IMR-90 (cell line): ENCODE measurements around the gene PLA2G2D. TPM values are rescaled to one million over a fixed set of nuclear protein-coding genes. Genes with fewer than 3 reads are reported as not detected.

ENCODE experiments used
- ATAC-seq: fragments of 200-7000 bp; cut with Tn5 transposase; 2 replicates; pipeline ENCODE4 v1.9.1; 2020; ENCODE audit warnings: low read depth, mild to moderate bottlenecking, moderate library complexity
- BruUV-seq: library from RNA; stranded (reverse); fragments of 400-500 nt; replicated peaks from 2 replicates; lab custom pipeline; 2021; lab: Mats Ljungman, UMichigan
- CTCF ChIA-PET: fragments of 300-600 bp; formaldehyde crosslinking; extraction: SDS; loops from one replicate; lab custom pipeline; 2021; ENCODE audit warnings: antibody characterized with exemption; lab: Yijun Ruan, JAX
- POLR2A ChIA-PET: fragments of 300-600 bp; sonication (Branson Sonifier 250); formaldehyde crosslinking; loops from one replicate; lab custom pipeline; 2022; ENCODE audit warnings: antibody characterized with exemption; ENCODE audit not compliant: unreplicated experiment; lab: Charles Lee
- DNase-seq: peaks from one replicate; pipeline ENCODE4 v3.0.0; 2013
- H2AFZ ChIP-seq: replicated peaks from 2 replicates; pipeline ENCODE3; 2013; ENCODE audit warnings: low read length, mild to moderate bottlenecking; ENCODE audit not compliant: poor library complexity
- H2AK5ac ChIP-seq: 2 replicates; pipeline ENCODE4 v1.6.1; 2013; ENCODE audit warnings: low read depth, low read length, inconsistent platforms
- H2AK9ac ChIP-seq: replicated peaks from 2 replicates; pipeline ENCODE3; 2013; ENCODE audit warnings: mild to moderate bottlenecking, low read depth, low read length, moderate library complexity; ENCODE audit not compliant: poor library complexity
- H2BK120ac ChIP-seq: 2 replicates; pipeline ENCODE4 v1.6.1; 2013; ENCODE audit warnings: low read depth, low read length, inconsistent platforms
- H2BK15ac ChIP-seq: 3 replicates; pipeline ENCODE4 v1.6.1; 2013; ENCODE audit warnings: low read depth, low read length, inconsistent platforms
- H2BK20ac ChIP-seq: 2 replicates; pipeline ENCODE4 v1.6.1; 2013; ENCODE audit warnings: low read depth, mild to moderate bottlenecking, inconsistent platforms, low read length, moderate library complexity
- H2BK5ac ChIP-seq: 2 replicates; pipeline ENCODE4 v1.6.1; 2013; ENCODE audit warnings: mild to moderate bottlenecking, low read depth, low read length, inconsistent platforms; ENCODE audit not compliant: poor library complexity, severe bottlenecking
- H3K14ac ChIP-seq: replicated peaks from 2 replicates; pipeline ENCODE4 v1.6.1; 2013; ENCODE audit warnings: low read depth, low read length, inconsistent platforms
- H3K18ac ChIP-seq: 2 replicates; pipeline ENCODE4 v1.6.1; 2013; ENCODE audit warnings: low read depth, low read length, control low read depth
- H3K23ac ChIP-seq: 2 replicates; pipeline ENCODE4 v1.6.1; 2013; ENCODE audit warnings: low read depth, low read length, inconsistent platforms
- H3K27ac ChIP-seq: 2 replicates; pipeline ENCODE4 v1.5.1; 2013; ENCODE audit warnings: mild to moderate bottlenecking, control low read depth, low read length; ENCODE audit not compliant: insufficient read depth
- H3K27me3 ChIP-seq: 2 replicates; pipeline ENCODE4 v1.6.1; 2013; ENCODE audit warnings: low read length; ENCODE audit not compliant: control insufficient read depth, insufficient read depth
- H3K36me3 ChIP-seq: 2 replicates; pipeline ENCODE4 v1.6.1; 2013; ENCODE audit warnings: low read length, mixed read lengths; ENCODE audit not compliant: control insufficient read depth, insufficient read depth
- H3K4ac ChIP-seq: 2 replicates; pipeline ENCODE4 v1.6.1; 2013; ENCODE audit warnings: low read depth, low read length, inconsistent platforms
- H3K4me1 ChIP-seq: 2 replicates; pipeline ENCODE4 v1.6.1; 2013; ENCODE audit warnings: low read length, mixed read lengths; ENCODE audit not compliant: control insufficient read depth, insufficient read depth
- H3K4me2 ChIP-seq: 2 replicates; pipeline ENCODE4 v1.6.1; 2013; ENCODE audit warnings: low read depth, mild to moderate bottlenecking, control low read depth, low read length, moderate library complexity
- H3K4me3 ChIP-seq: 2 replicates; pipeline ENCODE4 v1.5.1; 2013; ENCODE audit warnings: low read depth, mild to moderate bottlenecking, control low read depth, low read length, moderate library complexity; ENCODE audit not compliant: insufficient read depth
- H3K56ac ChIP-seq: 2 replicates; pipeline ENCODE4 v1.6.1; 2013; ENCODE audit warnings: low read length, inconsistent platforms; ENCODE audit not compliant: insufficient read depth; ENCODE audit errors: extremely low read depth
- H3K79me1 ChIP-seq, 2 experiments: 2 replicates each; pipeline ENCODE4 v1.6.1; 2013; ENCODE audit warnings: low read length in 2 of 2, inconsistent platforms in 1 of 2, low read depth in 1 of 2
- H3K9ac ChIP-seq: 2 replicates; pipeline ENCODE4 v1.6.1; 2013; ENCODE audit warnings: low read depth, low read length, control low read depth
- H3K9me1 ChIP-seq: 2 replicates; pipeline ENCODE4 v1.6.1; 2013; ENCODE audit warnings: low read length, inconsistent platforms; ENCODE audit not compliant: insufficient read depth
- H3K9me3 ChIP-seq: 2 replicates; pipeline ENCODE4 v1.6.1; 2013; ENCODE audit warnings: low read length; ENCODE audit not compliant: control insufficient read depth, insufficient read depth
- H4K20me1 ChIP-seq: 2 replicates; pipeline ENCODE4 v1.6.1; 2013; ENCODE audit warnings: low read length, inconsistent platforms; ENCODE audit not compliant: insufficient read depth
- H4K5ac ChIP-seq: 2 replicates; pipeline ENCODE4 v1.6.1; 2013; ENCODE audit warnings: mild to moderate bottlenecking, low read depth, low read length, control low read depth
- H4K8ac ChIP-seq, 2 experiments: 2 replicates each; pipeline ENCODE4 v1.6.1; 2013; ENCODE audit warnings: low read depth in 2 of 2, low read length in 2 of 2, control low read depth in 1 of 2, inconsistent platforms in 1 of 2
- H4K91ac ChIP-seq: 2 replicates; pipeline ENCODE4 v1.6.1; 2013; ENCODE audit warnings: low read depth, low read length, inconsistent platforms; ENCODE audit not compliant: insufficient read depth
- BHLHE40 ChIP-seq: fragments of 150-350 bp; IDR thresholded peaks from 2 replicates; pipeline ENCODE4 v1.6.1; 2016; ENCODE audit warnings: mild to moderate bottlenecking, low read depth, low read length
- CHD1 ChIP-seq: IDR thresholded peaks from 2 replicates; pipeline ENCODE4 v1.6.1; 2012; ENCODE audit warnings: low read depth, low read length, improper control_type of control experiment
- FOS ChIP-seq: fragments of 150-350 bp; IDR thresholded peaks from 2 replicates; pipeline ENCODE4 v1.6.1; 2016; ENCODE audit warnings: low read depth, low read length
- MAFK ChIP-seq: IDR thresholded peaks from 2 replicates; pipeline ENCODE4 v1.6.1; 2012; ENCODE audit warnings: low read depth, low read length, improper control_type of control experiment
- MAZ ChIP-seq: IDR thresholded peaks from 2 replicates; pipeline ENCODE4 v1.6.1; 2012; ENCODE audit warnings: low read depth, mild to moderate bottlenecking, low read length, improper control_type of control experiment, moderate library complexity, borderline replicate concordance
- NFE2L2 ChIP-seq: fragments of 150-350 bp; IDR thresholded peaks from 2 replicates; pipeline ENCODE4 v1.6.1; 2016; ENCODE audit warnings: low read depth, mild to moderate bottlenecking, low read length
- POLR2A ChIP-seq: IDR thresholded peaks from 2 replicates; pipeline ENCODE4 v1.6.1; 2012; ENCODE audit warnings: mild to moderate bottlenecking, low read depth, low read length
- RAD21 ChIP-seq: IDR thresholded peaks from 2 replicates; pipeline ENCODE4 v1.6.1; 2012; ENCODE audit warnings: low read length, improper control_type of control experiment
- RCOR1 ChIP-seq: IDR thresholded peaks from 2 replicates; pipeline ENCODE4 v1.6.1; 2012; ENCODE audit warnings: mild to moderate bottlenecking, low read length, improper control_type of control experiment; ENCODE audit not compliant: insufficient replicate concordance
- RFX5 ChIP-seq: IDR thresholded peaks from 2 replicates; pipeline ENCODE4 v1.8.0; 2012; ENCODE audit warnings: low read depth, mild to moderate bottlenecking, low read length, moderate library complexity
- WGBS, 2 experiments: methylation state at CpG; one replicate each; pipeline versions ENCODE4 v1.1.5 to v1.1.7; 2013; ENCODE audit warnings: missing lambda C conversion rate in 2 of 2; ENCODE audit not compliant: insufficient read length in 1 of 2; ENCODE audit errors: extremely low coverage in 2 of 2; 5-methylcytosine and 5-hydroxymethylcytosine counted together
- dilution Hi-C: fragments of 300-500 bp; cut with HindIII; formaldehyde crosslinking; loops from one replicate; pipeline ENCODE4 v1.14.3; 2018; ENCODE audit warnings: low sequenced_read_pairs; ENCODE audit not compliant: unreplicated experiment
- in situ Hi-C: fragments of 300-500 bp; cut with MboI; formaldehyde crosslinking; loops from 3 replicates; pipeline ENCODE4 v1.14.3; 2019; ENCODE audit warnings: low sequenced_read_pairs, inconsistent platforms, mixed read lengths
- intact Hi-C: fragments of 100-400 bp; cut with micrococcal nuclease; formaldehyde crosslinking; loops from 2 replicates; pipeline ENCODE4 v1.10.0; 2022
- polyA plus RNA-seq, 3 experiments: library from polyadenylated mRNA; depleted of rRNA; stranded (reverse); fragments of >200 nt; gene quantifications; 2 replicates each; pipeline ENCODE4 v1.2.3, GENCODE V29; 2012; ENCODE audit warnings: low replicate concordance in 1 of 3
- total RNA-seq: library from RNA; depleted of rRNA; stranded (reverse); fragments of >200 nt; gene quantifications from 2 replicates; pipeline ENCODE4 v1.2.3, GENCODE V29; 2012
- TF ChIP-seq, protein P1 (sequence below): conservative IDR thresholded peaks from 2 replicates; pipeline ENCODE4 v1.5.1; 2012; ENCODE audit warnings: mild to moderate bottlenecking, low read depth, low read length, improper control_type of control experiment

Gene PLA2G2D
- total and polyA plus RNA-seq, 2 of the 4 experiments (the other 2 are of a cell fraction), result not detected

DNA sequence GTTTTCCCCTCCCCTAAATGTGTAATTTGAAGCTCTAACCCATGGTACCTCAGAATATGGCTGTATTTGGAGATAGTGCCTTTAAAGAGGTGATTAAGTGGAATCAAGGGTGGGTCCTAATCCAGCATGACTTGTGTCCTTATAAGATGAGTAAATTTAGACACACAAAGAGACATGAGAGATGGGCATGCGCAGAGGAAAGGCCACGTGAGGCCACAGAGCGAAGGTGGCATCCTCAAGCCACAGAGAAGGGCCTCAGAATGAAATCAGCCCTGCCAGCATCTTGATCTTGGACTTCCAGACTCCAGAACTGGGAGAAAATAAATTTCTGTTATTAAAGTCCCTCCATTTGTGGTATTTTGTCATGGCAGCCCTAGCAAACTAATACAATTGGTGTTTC lies 16.9 kb upstream of the PLA2G2D start:
- H2BK20ac ChIP-seq, result no peak overlapping the region
- no TSS peak for BruUV-seq
- H2AK5ac ChIP-seq, result no peak overlapping the region
- H2AK9ac ChIP-seq, result no peak overlapping the region
- H4K8ac ChIP-seq, result no peak overlapping the region
- no peak overlapping the region for H3K23ac ChIP-seq
- no peak overlapping the region for H3K4ac ChIP-seq
- no peak overlapping the region for H3K27ac ChIP-seq
- H2AFZ ChIP-seq, result no peak overlapping the region
- H2BK5ac ChIP-seq, result no peak overlapping the region
- H3K56ac ChIP-seq, result no peak overlapping the region
- H3K27me3 ChIP-seq, result peaks cover 1% of the 10 kb centered on the region
- no peak overlapping the region for H3K9ac ChIP-seq
- ATAC-seq (no peak), DNase-seq (no peak)
- H2BK120ac ChIP-seq, result no peak overlapping the region
- dilution Hi-C loops (no loop called here), intact Hi-C loops (no loop called here), in situ Hi-C loops (no loop called here)
- H3K4me1 ChIP-seq, result no peaks in the 10 kb centered on the region
- H2BK15ac ChIP-seq, result no peak overlapping the region
- POLR2A ChIA-PET, result no interaction called here
- no peaks in the 10 kb centered on the region for H3K9me3 ChIP-seq
- no peaks in the 10 kb centered on the region for H3K79me1 ChIP-seq
- no peaks in the 10 kb centered on the region for H4K20me1 ChIP-seq
- H3K9me1 ChIP-seq, result 0 out of 2 replicates have a peak, but pooled peaks cover 3% of the 10 kb centered on the region
- no peak overlapping the region for H3K18ac ChIP-seq
- H4K5ac ChIP-seq, result no peak overlapping the region
- TF ChIP-seq MAFK, result no peak
- TF ChIP-seq MAZ, result no peak
- TF ChIP-seq CHD1, result no peak
- TF ChIP-seq NFE2L2, result no peak
- TF ChIP-seq POLR2A, result no peak
- no peak for TF ChIP-seq FOS
- no peak for TF ChIP-seq BHLHE40
- no peak for TF ChIP-seq RAD21
- no peak for TF ChIP-seq RFX5
- TF ChIP-seq, protein P1, sequence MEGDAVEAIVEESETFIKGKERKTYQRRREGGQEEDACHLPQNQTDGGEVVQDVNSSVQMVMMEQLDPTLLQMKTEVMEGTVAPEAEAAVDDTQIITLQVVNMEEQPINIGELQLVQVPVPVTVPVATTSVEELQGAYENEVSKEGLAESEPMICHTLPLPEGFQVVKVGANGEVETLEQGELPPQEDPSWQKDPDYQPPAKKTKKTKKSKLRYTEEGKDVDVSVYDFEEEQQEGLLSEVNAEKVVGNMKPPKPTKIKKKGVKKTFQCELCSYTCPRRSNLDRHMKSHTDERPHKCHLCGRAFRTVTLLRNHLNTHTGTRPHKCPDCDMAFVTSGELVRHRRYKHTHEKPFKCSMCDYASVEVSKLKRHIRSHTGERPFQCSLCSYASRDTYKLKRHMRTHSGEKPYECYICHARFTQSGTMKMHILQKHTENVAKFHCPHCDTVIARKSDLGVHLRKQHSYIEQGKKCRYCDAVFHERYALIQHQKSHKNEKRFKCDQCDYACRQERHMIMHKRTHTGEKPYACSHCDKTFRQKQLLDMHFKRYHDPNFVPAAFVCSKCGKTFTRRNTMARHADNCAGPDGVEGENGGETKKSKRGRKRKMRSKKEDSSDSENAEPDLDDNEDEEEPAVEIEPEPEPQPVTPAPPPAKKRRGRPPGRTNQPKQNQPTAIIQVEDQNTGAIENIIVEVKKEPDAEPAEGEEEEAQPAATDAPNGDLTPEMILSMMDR, result no peak
- no peak for TF ChIP-seq RCOR1
- 76% methylated on average over 3 of the region's 3 CpGs; no CpG with 5 or more reads in 1 of the 2 experiments for WGBS, 2 experiments
- H3K36me3 ChIP-seq, result no peaks in the 10 kb centered on the region
- no peak overlapping the region for H3K14ac ChIP-seq
- no peak overlapping the region for H3K4me2 ChIP-seq
- CTCF ChIA-PET, result no interaction called here
- H4K91ac ChIP-seq, result no peak overlapping the region
- H3K4me3 ChIP-seq, result no peak overlapping the region
